Fibroblast of skin of right biceps (primary cell): ENCODE measurements around the gene PRRC2B.
A peak's percentile ranks its signal among the peaks of the same experiment; 100 is the strongest.
"Not testable (repeated sequence)": the region's sequence is repeated elsewhere in the genome, so short reads cannot be mapped to it uniquely, and the experiment has no call there.

Experiments used
- DNase-seq: peaks from one replicate; pipeline ENCODE4 v3.0.0-alpha.2; 2013

The PRRC2B gene

DNA sequence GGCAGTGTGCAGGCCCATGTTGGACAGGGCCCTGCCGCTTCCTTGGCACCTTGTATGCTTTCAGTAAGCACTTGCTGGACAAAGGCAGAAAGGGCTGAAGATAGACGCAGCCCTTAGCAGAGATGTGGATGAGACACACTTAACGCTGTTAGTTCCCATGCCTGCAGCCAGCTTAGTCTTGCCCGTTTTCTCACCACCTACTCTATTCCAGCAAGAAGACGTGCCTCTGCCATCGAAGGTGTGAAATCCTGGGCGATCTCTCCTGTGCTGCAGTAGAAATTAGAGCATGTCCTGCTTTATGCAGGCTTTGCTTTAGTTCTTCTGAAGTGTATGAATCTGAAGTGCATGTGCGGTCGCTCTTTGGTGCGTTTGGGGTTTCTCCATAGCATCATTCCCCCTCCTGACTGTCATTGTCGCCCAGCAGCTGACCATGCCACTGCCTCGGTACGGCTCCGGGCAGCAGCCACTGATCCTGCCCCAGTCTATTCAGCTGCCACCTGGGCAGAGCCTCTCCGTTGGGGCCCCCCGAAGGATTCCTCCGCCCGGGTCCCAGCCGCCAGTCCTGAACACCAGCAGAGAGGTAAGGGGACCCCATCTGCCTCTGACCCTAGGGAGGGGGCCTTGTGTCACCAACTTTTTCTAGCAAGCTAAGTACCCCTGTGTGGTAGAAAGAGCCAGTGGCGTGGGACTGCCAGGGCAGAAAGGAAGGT is 97.3 kb downstream of the PRRC2B start:
- no peak for DNase-seq

DNA sequence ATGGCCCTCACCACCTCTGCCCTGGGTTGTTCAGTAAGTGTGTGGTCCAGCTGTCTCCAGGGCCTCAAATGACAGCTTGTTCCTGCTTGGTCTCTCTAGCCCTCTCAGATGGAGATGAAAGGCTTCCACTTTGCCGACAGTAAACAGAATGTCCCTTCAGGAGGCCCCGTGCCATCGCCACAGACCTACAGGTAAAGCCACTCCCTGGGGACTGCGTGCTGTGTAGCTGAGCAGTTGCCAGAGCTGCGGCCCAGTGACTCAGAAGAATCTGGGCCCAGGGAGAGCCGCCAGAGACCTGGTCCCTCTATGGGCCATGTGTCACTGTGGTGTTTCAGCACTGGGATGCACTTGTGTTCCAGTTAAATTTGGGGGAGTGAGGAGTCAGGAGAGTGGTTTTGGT is 98.2 kb downstream of the PRRC2B start:
- DNase-seq: no peak

DNA sequence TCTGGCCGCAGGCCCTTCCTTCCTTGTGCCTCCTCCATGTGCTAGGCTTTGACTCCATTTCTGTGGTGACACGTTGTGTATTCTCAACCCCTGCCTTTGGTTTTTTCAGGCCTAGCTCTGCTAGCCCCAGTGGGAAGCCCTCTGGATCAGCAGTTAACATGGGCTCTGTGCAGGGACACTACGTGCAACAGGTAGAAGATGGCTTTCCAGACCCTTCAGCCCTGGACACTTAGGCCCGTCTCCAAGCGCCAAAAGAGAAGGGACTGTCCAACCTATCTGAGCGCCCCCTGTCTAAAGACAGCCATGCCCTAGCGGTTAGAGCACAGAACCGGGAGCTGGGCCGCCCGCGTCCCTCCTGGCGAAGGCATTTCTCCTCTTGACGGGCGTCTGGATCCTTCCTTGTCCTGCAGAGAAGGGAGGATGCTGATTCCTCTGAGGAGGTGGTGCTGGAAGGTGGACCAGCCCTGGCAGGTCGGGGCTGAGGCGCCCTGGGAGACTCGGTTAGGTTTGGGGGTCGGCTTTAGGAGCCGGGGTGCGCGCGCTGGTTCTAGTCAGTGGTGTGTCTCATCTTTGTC is 100.5 kb downstream of the PRRC2B start:
- no peak for DNase-seq

DNA sequence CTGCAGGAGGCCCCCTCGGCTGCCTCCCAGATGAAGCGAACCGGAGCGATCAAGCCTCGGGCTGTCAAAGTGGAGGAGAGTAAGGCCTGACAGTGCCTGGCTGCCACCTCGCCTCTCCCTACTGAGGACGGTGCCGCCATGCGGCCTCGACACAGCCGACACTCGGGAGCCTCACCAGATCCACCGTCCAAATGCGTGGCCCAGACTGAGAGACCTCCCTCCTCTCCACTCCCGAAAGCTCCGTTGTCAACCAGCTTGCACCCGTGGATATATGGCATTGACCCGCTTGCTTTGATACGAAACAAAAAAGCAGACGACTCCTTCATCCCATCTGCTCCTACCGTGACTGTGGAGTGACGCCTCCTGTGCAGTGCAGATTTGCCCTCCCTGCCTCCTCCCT is 101.9 kb downstream of the PRRC2B start:
- DNase-seq: no peak

DNA sequence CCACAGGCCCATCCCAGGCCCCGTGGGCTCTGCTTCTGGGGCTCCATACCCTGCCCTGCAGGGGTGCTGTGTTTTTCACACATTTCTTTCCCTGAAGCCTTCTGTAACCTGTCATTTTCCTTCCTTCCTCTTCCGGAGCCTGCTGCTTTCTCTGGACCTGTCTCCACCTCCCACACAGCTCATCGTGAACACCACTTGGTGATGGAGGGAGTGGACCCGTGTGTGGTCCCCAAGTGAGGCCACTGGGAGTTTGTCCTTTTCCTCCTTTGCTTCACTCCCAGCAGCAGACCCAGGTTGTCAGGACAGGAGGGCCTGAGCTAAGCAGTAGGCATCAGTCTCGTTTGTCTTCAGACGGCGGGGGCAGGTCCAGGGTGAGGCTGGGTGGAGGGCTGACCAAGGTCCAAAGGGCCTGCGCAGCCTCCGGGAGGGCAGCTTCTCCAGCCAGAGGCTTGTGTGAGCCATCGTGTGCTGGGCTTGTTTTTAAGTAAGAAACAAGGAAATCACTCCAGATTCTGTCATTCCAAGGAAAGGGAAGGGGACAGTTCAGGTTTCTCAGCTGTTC is 103.0 kb downstream of the PRRC2B start:
- DNase-seq: no peak

DNA sequence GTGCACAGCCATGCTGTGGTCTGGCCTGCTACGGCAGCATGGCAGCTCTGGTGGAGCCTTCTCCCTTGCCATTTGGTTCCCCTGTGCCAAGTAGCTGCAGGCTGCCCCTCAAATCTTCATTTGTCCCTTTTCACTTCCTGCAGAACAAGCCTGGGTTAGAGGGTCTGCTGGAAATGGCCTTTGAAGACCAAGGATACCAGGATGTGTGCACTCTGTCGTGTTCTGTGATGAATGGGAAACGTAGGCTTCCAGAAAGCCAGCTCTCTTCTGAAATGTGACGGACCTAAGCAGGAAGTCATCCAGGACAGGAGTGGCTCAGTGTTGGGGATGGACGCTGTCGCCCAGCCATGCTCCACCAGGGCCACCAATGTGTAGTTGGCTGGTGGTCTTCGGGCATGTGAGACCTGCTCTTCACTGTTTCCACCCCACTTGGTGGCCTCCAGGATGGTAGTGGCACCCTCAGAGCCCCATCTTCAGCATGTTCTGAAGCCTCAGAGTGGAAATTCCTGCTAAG is 105.4 kb downstream of the PRRC2B start:
- DNase-seq: no peak

DNA sequence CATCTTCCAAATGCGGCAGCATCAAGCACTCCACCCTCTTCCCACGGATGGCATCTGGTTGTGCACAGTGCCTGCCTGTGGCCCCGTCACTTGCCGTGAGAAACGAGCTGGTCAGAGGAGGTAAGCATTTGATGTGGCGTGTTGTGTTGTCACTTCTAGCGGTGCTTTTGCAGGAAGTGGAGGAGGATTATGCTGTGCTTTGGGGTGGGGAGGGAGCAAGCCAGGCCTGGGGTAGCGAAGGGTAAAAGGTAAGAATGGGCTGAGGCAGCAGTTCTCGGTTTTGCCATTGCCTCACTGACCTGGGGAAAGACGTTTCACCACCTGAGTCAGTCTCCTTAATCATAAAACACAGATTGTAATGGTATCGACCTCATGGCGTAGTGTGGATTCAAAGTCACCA is 106.5 kb downstream of the PRRC2B start:
- DNase-seq: no peak

DNA sequence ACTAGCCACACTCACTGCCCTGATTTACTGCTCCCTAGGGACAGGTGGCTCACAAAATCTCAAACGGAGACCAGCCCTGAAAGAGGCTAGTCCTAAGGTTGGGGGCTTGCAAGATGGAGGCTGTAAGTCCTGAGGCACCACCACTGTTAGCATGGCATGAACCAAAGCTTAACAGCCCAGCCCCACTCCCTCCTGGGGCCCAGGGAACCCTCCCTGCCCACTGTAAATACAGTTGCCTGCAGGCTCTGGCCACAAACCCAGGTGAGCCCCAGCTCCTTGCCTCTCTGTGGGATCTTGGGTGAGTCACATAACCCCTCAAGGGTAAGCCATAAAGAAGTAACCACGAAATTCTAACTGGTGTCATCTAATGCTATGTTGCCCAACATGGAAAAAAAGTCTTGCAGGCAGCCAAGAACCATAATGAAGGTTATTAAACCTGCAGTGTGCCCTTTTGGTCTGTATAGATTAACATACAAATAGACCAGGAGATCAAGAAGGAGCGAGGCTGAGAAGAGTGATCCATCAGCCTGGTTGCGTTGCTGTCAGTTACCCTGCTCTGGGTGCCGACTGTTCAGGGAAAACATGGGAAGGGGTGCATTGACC is 107.2 kb downstream of the PRRC2B start:
- peak; percentile 71 for DNase-seq

DNA sequence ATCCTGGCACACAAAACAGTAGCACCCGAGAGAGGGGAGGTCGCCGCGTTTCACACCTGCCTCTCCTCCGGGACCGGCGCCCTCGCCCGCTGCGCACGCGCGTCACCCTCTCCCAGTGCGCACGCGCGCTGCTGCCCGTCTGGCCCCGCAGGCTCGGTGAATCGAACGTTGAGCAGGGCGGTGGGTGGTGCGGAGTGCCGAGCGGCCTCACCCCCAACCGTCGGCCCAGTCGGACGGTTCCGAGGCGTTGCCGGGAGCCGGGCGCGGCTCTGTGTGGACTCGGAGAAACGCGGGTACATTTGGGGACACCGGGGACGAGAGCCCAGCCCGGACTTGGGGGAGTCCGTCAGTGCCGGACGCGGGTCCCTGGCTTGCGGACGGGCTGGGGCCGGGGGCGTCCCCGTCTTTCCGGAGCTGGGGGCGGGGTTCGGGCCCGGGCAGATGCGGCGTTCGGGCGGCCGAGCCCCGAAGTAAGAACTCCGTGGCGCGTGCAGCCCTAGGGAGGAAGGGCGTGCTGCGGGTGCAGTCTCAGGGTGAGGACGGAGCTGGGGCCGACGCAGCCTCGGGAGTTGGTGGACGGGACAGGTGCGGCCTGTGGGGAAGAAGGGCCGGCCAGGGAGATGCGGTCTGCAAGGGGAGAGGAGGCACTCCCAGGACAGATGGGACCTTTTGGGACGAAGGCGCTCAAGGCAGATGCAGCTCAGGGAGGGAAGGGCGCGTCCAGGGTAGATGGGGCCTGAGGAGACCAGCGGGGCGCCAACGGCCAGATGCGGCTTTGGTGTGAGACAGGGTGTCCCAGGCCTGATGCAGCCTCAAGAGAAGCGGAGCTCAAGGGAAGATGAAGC is 109.1 kb downstream of the PRRC2B start, which contains the start of gene POMT1:
TSS of gene POMT1 (plus strand) at position 138 of the 845 bp plus-strand sequence. CDS start 1,301 bp downstream, outside the sequence.
- peak; percentile 81 for DNase-seq

DNA sequence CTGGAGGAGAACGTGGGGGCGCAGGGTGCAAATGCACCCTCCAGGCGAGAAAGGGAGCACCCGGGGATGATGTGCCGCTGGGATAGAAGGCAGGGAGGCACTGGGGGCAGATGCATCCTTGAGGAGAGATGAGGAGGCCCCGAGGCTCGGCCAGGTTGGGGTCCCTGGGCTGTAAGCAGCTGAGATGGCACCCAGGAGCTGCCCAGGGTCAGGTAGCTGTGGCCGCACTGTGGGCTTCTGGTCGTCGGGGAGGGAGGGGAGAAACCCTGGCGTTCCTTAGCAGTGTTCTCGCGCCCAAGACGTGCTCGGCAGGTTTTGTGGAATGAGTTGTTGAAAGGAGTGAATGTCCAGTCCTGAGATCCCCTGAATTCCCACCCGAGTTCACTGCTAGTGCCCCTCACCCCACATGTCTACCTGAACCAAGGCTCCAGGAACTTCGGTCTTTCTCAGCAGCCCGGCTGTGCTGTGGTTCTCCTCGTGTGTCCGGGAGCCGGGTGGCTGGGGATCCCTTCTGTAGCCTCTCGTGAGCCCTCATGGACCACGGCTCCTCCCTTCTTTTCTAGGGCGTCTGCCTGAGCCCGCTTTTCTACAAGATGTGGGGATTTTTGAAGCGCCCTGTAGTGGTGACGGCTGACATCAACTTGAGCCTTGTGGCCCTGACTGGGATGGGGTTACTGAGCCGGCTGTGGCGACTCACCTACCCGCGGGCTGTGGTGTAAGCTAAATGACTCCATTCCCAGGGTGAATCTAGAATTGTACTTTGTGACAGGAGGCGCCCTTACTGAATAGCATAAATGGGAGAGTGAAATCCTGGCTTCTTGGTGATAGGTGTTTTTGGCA is 110.0 kb downstream of the PRRC2B start:
- DNase-seq: peak; percentile 42

DNA sequence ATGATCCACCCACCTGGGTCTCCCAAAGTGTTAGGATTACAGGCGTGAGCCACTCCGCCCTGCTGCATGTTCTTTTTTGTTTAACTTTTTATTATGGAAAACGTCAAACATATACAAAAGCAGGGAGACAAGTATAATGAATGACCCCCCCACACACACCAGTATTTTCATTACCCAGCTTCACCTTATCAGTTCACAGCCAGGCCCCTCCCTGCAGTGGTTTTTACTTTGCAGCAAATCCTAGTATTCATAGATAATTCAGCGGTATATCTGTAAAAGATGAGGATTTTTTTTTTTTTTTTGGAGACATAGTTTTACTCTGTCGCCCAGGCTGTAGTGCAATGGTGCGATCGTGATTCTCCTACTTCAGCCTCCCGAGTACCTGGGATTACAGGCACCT is 111.1 kb downstream of the PRRC2B start:
- no peak for DNase-seq

DNA sequence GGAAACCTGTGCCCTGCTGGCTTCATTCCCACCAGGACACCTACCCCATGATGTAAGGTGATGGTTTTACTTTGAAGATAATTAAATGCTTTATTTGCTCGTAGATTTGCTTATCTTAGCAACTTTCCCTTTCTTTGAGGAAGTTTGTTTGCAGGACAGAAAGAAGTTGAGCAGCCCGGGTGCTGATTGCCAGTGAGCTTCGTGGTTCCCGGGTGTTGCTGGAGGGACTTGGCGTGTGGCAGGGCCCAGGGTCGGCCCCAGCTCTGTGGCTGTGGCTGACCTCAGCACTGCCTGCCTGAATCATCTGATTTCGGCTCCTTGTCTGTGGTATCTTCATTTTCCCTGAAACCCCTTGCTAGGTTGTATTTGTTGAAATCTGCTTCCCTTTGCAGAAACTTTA is 117.5 kb downstream of the PRRC2B start:
- no peak for DNase-seq

DNA sequence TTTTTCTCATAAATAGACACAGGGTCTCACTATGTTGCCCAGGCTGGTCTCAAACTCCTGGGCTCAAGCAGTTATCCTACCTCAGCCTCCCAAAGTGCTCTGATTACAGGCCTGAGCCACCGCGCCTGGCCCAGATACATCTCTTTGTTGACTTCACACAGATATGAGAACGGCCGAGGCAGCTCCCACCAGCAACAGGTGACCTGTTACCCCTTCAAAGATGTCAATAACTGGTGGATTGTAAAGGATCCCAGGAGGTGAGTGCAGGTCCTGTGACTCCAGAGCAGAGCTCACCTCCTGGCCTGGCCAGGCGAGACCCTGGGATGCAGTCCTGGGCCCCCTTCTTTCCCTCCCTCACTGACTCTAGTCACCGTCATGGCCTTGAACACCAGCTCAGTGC is 118.0 kb downstream of the PRRC2B start:
- DNase-seq: no peak

DNA sequence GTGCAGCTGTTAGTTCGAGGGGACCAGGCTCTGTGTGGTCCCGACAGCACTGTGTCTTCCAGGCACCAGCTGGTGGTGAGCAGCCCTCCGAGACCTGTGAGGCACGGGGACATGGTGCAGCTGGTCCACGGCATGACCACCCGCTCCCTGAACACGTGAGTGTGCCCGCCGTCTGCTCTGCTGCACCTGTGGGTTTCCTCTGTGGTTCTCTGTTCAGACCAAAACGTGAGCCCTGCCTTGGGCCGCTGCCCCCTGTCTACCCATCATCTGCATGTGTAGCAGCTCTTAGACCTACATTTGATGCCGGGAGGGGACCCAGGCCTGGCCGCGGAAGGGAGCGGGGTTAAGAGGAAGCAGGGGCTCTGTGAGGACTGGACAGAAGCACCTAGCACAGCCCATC is 119.3 kb downstream of the PRRC2B start:
- DNase-seq: no peak

DNA sequence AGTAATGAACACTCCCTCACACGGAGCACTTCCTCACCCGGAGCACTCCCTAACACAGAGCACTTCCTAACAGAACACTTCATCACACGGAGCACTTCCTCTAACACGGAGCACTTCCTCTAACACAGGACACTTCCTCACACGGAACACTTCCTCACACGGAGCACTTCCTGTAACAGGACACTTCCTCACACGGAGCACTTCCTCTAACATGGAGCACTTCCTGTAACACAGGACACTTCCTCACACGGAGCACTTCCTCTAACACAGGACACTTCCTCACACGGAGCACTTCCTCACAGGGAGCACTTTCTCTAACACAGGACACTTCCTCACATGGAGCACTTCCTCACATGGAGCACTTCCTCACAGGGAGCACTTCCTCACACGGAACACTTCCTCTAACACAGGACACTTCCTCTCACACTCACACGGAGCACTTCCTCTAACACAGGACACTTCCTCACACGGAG is 121.7 kb downstream of the PRRC2B start:
- DNase-seq: not testable (repeated sequence)

DNA sequence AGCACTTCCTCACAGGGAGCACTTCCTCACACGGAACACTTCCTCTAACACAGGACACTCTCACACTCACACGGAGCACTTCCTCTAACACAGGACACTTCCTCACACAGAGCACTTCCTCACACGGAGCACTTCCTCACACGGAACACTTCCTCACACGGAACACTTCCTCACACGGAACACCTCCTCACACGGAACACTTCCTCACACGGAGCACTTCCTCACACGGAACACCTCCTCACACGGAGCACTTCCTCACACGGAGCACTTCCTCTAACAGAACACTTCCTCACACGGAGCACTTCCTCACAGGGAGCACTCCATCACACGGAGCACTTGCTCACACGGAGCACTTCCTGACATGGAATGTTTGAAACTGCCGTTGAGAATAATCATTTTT is 122.2 kb downstream of the PRRC2B start:
- no peak for DNase-seq

DNA sequence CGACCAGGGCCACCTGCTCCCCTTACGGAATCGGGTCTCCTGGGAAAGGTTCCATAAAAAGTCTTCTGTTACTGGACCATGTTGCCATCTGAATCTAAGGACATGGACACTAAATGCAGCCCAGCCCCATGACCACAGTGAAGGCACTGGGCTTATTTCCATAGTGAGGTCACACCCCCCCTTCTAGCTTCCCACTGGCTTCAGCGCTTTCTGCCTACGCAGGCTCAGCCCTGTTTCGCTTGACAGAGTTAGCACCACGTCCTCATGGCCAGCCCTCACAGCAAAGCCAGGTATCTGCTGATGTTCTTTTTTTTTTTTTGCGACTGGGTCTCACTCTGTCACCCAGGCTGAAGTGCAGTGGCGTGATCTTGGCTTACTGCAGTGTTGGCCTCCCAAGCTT is 123.0 kb downstream of the PRRC2B start:
- DNase-seq: no peak

DNA sequence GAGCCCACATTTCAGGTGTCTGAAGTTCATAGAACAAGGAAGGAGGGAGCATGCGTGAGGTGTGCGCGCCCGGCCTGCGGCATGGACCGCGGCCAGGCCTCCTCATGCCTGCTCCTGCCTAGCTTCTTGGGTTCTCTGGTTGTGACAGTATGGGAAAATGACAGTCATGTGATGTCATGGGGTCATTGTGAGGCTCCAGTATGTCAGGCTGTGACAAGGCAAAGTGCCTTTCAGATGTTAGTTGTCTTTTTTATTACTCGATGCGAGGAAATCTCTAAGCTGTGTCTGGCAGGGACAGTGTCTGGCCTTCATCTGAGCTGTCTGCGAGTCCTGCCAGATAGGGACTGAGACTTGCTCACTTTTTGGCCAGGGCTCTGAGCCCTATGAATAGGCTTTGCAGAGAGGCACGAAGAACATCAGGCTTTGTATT is 123.9 kb downstream of the PRRC2B start:
- DNase-seq: no peak

DNA sequence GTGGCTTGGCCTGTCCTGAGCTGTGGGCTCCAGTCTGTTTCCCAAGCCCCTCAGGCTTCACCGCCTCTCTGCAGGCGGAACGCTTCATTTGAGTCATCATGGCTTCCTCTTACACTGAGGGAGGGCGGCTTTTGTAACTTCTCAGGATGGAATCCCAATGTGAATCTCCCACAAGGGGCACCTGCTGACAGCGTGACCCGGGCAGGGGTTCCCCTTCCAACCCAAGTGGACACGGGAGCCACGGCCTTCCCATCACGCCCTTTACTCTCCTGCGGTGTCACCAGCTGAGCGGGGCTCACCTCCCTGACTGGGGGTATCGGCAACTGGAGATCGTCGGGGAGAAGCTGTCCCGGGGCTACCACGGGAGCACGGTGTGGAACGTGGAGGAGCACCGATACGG is 124.7 kb downstream of the PRRC2B start:
- no peak for DNase-seq

DNA sequence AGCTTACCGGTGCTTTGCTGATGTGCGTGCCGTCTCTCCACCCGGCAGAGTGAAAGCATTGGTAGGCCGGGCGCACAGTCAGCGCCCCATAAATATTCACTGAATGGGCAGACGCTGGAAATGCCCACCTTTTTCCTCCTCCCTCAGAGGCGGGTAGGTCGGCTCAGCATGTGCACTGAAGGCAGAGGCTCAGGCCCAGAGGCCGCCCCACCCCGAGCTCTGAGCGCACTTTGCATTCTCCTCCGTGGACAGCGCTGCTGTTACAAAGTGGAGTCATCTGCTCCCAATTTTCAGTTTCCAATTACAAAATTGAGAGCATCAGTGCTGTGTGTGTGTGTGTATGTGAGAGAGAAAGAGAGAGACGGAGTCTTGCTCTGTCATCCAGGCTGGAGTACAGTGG is 126.6 kb downstream of the PRRC2B start:
- DNase-seq: no peak

DNA sequence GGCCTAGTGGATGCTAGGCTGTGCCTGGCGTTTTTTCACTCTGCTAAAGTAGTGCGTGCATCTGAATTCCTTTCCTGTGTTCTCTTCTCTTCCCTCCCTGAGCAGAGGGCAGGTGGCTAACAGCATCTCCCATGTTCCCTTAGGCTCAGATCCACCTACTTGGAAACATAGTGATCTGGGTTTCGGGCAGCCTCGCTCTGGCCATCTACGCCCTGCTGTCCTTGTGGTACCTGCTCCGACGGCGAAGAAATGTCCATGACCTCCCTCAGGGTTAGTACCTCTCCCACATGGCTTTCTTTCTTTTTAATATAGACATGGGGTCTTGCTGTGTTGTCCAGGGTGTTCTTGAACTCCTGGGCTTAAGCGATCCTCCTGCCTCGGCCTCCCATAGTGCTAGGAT is 127.3 kb downstream of the PRRC2B start:
- no peak for DNase-seq

DNA sequence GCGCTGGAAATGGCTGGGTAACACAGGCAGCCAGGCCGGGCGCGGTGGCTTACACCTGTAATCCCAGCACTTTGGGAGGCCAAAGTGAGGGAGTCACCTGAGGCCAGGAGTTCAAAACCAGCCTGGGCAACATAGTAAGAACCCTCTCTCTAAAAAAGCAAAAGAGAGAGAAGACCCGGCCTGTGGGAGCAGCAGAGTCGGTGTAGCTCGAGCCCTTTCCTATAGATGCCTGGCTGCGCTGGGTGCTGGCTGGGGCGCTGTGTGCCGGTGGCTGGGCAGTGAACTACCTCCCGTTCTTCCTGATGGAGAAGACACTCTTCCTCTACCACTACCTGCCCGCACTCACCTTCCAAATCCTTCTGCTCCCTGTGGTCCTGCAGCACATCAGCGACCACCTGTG is 127.9 kb downstream of the PRRC2B start:
- DNase-seq: no peak
